GM21528 (cell line): ENCODE results near the gene UQCC3.

Experiments used
- ATAC-seq: cut with Tn5 transposase; IDR thresholded peaks from one replicate; pipeline ENCODE4 v1.9.1; 2021; ENCODE audit warnings: mild to moderate bottlenecking, moderate library complexity; ENCODE audit not compliant: unreplicated experiment, low FRiP score

UQCC3 gene

DNA sequence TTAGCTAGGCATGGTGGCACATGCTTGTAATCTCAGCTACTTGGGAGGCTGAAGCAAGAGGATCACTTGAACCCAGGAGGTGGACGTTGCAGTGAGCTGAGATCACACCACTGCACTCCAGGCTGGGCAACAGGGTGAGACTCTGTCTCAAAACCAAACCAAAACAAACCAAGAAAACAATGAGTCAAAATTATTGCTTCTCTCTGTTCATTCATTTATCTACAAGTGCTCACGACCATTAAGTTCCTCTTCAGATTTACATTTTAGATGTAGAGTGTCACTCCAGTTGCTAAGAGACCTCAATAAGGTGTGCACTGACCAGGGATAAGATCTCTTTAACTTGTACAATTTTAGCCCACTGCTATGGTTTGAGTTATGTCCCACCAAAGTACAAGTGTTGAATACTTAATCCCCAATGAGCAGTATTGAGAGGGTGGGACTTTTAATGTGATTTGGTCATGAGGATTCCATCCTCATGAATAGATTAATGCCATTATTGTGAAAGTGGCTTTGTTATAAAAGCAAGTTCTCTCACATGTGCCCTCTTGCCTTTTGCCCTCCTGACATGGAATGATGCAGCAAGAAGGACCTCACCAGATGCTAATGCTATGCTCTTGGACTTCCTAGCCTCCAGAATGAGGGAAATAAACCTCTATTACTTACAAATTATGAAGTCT lies 48.0 kb downstream of the UQCC3 start:
- ATAC-seq = no peak

DNA sequence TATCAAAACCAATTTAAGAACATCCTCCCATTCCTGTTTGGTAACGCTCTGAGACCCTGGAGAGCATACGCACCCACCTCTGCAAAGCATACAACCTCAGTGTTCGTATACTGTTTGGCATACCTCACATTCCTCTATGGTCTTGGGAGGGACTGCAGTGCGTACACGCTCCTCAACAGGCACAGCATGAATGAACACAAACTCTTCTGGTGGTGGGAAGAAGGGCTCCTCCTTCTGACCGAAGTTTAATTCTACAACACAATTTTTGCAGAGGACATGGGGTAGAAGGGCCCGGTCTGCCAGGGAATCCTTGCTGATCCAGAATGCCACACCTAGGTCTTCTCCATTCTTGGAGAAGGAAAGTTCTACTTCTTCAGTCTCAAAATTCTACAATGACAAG lies 50.5 kb downstream of the UQCC3 start:
- no peak for ATAC-seq
